Measurements from ENCODE around the gene CEMIP2.

DNA sequence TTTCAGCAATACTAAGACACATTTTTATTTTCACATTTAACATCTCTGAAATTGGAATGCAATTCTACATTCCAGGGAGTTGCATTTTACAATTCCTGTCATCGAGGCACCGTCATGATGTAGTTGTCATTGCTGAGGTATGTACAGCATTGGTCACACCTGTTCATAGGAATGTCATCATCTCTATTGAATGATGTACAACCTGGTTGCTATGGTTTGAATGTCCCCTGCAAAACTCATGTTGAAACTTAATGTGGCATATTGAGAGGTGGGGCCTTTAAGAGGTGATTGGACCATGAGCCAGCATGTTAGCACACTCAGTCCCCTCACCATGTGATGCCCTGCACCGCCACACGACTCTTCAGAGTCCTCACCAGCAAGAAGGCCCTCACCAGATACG, 103.1 kb downstream of the CEMIP2 start:
- TF ChIP-seq, protein P1, sequence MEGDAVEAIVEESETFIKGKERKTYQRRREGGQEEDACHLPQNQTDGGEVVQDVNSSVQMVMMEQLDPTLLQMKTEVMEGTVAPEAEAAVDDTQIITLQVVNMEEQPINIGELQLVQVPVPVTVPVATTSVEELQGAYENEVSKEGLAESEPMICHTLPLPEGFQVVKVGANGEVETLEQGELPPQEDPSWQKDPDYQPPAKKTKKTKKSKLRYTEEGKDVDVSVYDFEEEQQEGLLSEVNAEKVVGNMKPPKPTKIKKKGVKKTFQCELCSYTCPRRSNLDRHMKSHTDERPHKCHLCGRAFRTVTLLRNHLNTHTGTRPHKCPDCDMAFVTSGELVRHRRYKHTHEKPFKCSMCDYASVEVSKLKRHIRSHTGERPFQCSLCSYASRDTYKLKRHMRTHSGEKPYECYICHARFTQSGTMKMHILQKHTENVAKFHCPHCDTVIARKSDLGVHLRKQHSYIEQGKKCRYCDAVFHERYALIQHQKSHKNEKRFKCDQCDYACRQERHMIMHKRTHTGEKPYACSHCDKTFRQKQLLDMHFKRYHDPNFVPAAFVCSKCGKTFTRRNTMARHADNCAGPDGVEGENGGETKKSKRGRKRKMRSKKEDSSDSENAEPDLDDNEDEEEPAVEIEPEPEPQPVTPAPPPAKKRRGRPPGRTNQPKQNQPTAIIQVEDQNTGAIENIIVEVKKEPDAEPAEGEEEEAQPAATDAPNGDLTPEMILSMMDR (conservative IDR thresholded peaks at IDR 0.05 in 1 of 2, IDR thresholded peaks at IDR 0.05 in 1 of 2; ENCODE audit: extremely low read depth in 1 of 2, insufficient read depth in 1 of 2, low read depth in 1 of 2, low read length in 2 of 2), result no peak
- no peak for TF ChIP-seq EZH2 (IDR thresholded peaks at IDR 0.05; ENCODE audit: borderline replicate concordance, low read length)

Data from mammary epithelial cell (primary cell).